Fibroblast of lung (primary cell): Measurements from ENCODE around the gene CSNK1G2.

ENCODE experiments used
- CTCF ChIP-seq, 2 donors: IDR thresholded peaks in 1 of 2; conservative IDR thresholded peaks in 1 of 2; 1 replicate in 1 of 2; 2 replicates in 1 of 2; pipeline ENCODE4 v1.5.1; 2011 to 2012; ENCODE audit warnings: low read length in 2 of 2, control low read depth in 1 of 2, inconsistent platforms in 1 of 2, low read depth in 1 of 2, mild to moderate bottlenecking in 1 of 2
- EZH2 ChIP-seq: IDR thresholded peaks from 2 replicates; pipeline ENCODE4 v1.5.1; 2012; ENCODE audit warnings: low read length, control low read depth, mild to moderate bottlenecking; ENCODE audit errors: missing control alignments

GRCh38 chr19:1912760-1913505 is 28.0 kb upstream of the CSNK1G2 start:
- TF ChIP-seq EZH2 (no peak), CTCF (conservative IDR thresholded peaks at IDR 0.05 in 1 of 2, IDR thresholded peaks at IDR 0.05 in 1 of 2; ENCODE audit: low read depth in 1 of 2, low read length in 2 of 2) (no peak)
